Measurements from ENCODE around the gene MAPK14. TPM values are rescaled to one million over a fixed set of nuclear protein-coding genes. Genes with fewer than 3 reads are reported as not detected.

The MAPK14 gene
- total RNA-seq, 1 experiment from 2014 or later: 50.8 TPM

DNA sequence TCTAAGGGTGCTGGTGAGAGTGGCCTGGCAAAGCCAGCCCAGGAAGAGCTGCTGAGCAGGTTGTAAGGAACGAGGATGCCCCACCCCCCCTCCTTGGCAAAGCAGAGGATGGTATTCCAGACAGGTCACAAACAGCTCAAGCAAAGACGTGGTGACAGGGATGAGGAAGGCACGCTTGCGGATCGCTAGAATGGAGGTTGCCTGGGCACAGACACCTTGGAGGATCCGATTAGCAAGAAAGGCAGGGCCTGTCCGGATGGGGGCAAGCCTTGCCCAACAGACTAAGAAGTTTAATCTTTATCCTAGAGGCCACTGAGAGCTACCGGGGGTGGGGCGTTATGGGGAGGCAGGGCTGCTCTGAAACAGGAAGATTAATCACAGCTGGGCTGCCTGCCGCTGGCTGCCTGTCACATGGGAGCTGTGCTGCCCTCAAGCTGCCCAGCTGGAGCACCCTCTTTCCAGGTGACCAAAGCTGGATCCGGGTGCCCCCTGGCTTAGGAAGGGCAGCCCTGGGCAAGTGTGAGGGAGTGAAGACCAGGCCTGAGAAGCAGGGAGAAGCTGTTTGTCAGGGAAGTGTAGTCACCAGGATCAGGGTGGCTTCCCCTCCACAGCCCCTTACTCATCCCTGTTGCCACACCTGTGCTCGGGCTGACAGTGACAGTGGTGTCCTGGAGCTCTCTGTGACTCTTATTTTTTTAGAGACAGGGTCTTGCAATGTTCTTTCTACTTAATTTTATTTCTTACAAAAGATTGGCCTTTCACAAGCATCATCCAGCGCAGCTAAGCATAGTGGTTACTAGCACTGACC lies 93.6 kb downstream of the MAPK14 start:
- H3K4me1 ChIP-seq (ENCODE audit: insufficient read depth, low read length, poor library complexity, severe bottlenecking): no peaks in the 10 kb centered on the region
- no peak for DNase-seq (ENCODE audit: low spot score)
- H3K27ac ChIP-seq (ENCODE audit: low read depth, low read length, poor library complexity, severe bottlenecking): no peak overlapping the region
- BruUV-seq (replicated peaks): no TSS peak
- intact Hi-C loops (cut with micrococcal nuclease; ENCODE audit: unreplicated experiment): loop anchor here (10.0 kb wide), 1 partner anchor 74 kb away; the partner anchor contains the start of gene BRPF3
- H3K36me3 ChIP-seq (ENCODE audit: insufficient read depth, low read length, poor library complexity, severe bottlenecking): no peaks in the 10 kb centered on the region
- no peak overlapping the region for H3K4me3 ChIP-seq (ENCODE audit: low read depth, low read length, poor library complexity, severe bottlenecking)
- no peaks in the 10 kb centered on the region for H3K27me3 ChIP-seq (replicated peaks; ENCODE audit: insufficient read depth, low read depth, low read length, poor library complexity)
- TF ChIP-seq EZH2 (IDR thresholded peaks at IDR 0.05; ENCODE audit: borderline replicate concordance, low read depth, low read length, poor library complexity, severe bottlenecking): no peak
- TF ChIP-seq, protein P1, sequence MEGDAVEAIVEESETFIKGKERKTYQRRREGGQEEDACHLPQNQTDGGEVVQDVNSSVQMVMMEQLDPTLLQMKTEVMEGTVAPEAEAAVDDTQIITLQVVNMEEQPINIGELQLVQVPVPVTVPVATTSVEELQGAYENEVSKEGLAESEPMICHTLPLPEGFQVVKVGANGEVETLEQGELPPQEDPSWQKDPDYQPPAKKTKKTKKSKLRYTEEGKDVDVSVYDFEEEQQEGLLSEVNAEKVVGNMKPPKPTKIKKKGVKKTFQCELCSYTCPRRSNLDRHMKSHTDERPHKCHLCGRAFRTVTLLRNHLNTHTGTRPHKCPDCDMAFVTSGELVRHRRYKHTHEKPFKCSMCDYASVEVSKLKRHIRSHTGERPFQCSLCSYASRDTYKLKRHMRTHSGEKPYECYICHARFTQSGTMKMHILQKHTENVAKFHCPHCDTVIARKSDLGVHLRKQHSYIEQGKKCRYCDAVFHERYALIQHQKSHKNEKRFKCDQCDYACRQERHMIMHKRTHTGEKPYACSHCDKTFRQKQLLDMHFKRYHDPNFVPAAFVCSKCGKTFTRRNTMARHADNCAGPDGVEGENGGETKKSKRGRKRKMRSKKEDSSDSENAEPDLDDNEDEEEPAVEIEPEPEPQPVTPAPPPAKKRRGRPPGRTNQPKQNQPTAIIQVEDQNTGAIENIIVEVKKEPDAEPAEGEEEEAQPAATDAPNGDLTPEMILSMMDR (conservative IDR thresholded peaks at IDR 0.05; ENCODE audit: low read depth, low read length): no peak
- ChIA-PET CTCF (no interaction called here), POLR2A (ENCODE audit: low non-redundant PET) (no interaction called here)
- no peaks in the 10 kb centered on the region for H3K9me3 ChIP-seq (ENCODE audit: low read depth, low read length, poor library complexity, severe bottlenecking)

DNA sequence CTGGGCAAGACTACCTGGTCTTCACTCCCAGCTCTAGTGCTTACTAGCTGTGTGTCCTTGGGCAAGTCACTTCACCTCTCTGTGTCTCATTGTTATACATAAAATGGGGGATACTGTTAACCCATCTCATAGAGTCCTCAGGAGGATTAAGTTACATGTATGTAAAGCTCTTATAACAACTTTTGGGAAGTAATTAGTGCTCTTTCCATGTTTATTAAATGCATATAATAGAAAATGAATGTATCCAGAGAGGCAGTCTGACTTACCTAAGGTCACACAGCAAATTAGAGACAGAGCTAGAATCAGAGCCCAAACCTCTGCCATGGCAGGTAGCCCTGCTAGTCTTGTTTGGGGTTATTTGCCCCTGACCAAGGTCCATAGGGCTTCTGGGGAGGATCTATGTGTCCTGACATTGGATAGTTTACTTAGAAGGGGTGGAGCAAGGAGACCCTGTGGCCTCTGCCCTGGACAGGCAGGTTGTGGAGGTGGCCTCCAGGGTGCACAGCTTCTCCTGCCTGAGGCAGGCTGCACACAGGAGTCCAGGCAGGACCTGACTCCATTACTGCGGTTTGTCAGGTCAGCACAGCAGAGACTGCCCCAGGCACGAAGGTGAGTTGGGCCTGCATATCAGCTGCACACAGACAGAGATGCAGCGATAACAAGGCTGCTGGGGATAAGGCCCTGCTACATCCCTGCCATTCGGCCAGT lies 94.3 kb downstream of the MAPK14 start:
- Histone ChIP-seq H3K4me1 (ENCODE audit: insufficient read depth, low read length, poor library complexity, severe bottlenecking) (no peaks in the 10 kb centered on the region), H3K36me3 (ENCODE audit: insufficient read depth, low read length, poor library complexity, severe bottlenecking) (no peaks in the 10 kb centered on the region), H3K4me3 (ENCODE audit: low read depth, low read length, poor library complexity, severe bottlenecking) (no peak overlapping the region), H3K27ac (ENCODE audit: low read depth, low read length, poor library complexity, severe bottlenecking) (no peak overlapping the region), H3K27me3 (replicated peaks; ENCODE audit: insufficient read depth, low read depth, low read length, poor library complexity) (no peaks in the 10 kb centered on the region), H3K9me3 (ENCODE audit: low read depth, low read length, poor library complexity, severe bottlenecking) (no peaks in the 10 kb centered on the region)
- DNase-seq (ENCODE audit: low spot score): no peak
- no peak for TF ChIP-seq EZH2 (IDR thresholded peaks at IDR 0.05; ENCODE audit: borderline replicate concordance, low read depth, low read length, poor library complexity, severe bottlenecking)
- TF ChIP-seq, protein P1 (conservative IDR thresholded peaks at IDR 0.05; ENCODE audit: low read depth, low read length): no peak
- POLR2A ChIA-PET (ENCODE audit: low non-redundant PET): no interaction called here
- CTCF ChIA-PET: no interaction called here
- no TSS peak for BruUV-seq (replicated peaks)
- intact Hi-C loops (cut with micrococcal nuclease; ENCODE audit: unreplicated experiment): loop anchor here (2.0 to 10.0 kb wide), 2 partner anchors 73 to 239 kb away; partner anchors contain the start of gene BRPF3

DNA sequence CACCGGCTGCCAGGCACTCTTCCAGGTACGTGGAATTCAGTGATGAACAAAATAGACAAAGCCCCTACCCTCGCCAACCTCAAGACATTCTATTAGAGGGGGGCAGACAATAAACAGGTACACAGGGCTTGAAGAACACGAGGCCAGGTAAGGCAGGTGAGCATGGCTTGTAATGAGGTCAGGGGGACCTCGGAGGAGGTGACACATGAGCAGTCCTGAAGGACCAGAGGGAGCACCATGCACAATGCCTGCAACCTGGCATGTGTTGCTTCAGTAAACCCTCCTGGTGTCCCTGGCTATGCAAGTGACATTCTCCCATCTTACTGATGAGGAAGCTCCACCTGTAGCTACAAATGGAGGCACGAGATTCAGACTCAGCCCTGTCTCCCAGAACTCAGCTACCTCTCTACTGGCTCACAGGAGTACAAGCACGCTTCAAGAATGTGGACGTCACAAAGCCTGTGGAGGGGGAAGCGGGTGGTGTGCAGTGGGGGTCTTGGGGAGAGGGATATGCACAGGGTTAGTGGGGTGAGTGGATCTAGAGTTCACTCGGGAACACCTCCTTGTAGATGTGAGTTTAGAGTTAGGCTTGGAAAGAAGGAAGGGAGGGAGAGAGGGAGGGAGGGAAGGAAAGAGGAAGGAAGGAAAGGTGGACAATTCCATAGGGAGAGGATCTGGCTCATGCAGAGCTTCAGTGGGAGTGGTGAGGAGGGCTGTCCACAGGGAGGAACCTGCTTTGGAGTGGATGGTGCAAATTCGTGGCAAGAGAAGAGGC lies 95.1 kb downstream of the MAPK14 start:
- no peak for TF ChIP-seq EZH2 (IDR thresholded peaks at IDR 0.05; ENCODE audit: borderline replicate concordance, low read depth, low read length, poor library complexity, severe bottlenecking)
- TF ChIP-seq, protein P1 (conservative IDR thresholded peaks at IDR 0.05; ENCODE audit: low read depth, low read length): no peak
- intact Hi-C loops (cut with micrococcal nuclease; ENCODE audit: unreplicated experiment): loop anchor here (2.0 to 10.0 kb wide), 2 partner anchors 72 to 238 kb away; partner anchors contain the start of gene BRPF3
- Histone ChIP-seq H3K27me3 (replicated peaks; ENCODE audit: insufficient read depth, low read depth, low read length, poor library complexity) (no peaks in the 10 kb centered on the region), H3K36me3 (ENCODE audit: insufficient read depth, low read length, poor library complexity, severe bottlenecking) (no peaks in the 10 kb centered on the region), H3K4me3 (ENCODE audit: low read depth, low read length, poor library complexity, severe bottlenecking) (no peak overlapping the region), H3K9me3 (ENCODE audit: low read depth, low read length, poor library complexity, severe bottlenecking) (no peaks in the 10 kb centered on the region), H3K27ac (ENCODE audit: low read depth, low read length, poor library complexity, severe bottlenecking) (no peak overlapping the region), H3K4me1 (ENCODE audit: insufficient read depth, low read length, poor library complexity, severe bottlenecking) (no peaks in the 10 kb centered on the region)
- no peak for DNase-seq (ENCODE audit: low spot score)
- POLR2A ChIA-PET (ENCODE audit: low non-redundant PET): no interaction called here
- no TSS peak for BruUV-seq (replicated peaks)
- CTCF ChIA-PET: no interaction called here

Data from A673 (cell line).